Activated naive CD4-positive, alpha-beta T cell treated with anti-CD3 and anti-CD28 coated beads, Interleukin-2, amount 50 U/mL, for 24 hours (primary cell): ENCODE data around the gene RRP1.
"Not testable (repeated sequence)": the region's sequence is repeated elsewhere in the genome, so short reads cannot be mapped to it uniquely, and the experiment has no call there.

Experiments used
- H3K27ac Mint-ChIP-seq: one replicate; pipeline ENCODE4 v1.8.0; 2021; ENCODE audit warnings: mild to moderate bottlenecking, mixed read lengths
- H3K27me3 Mint-ChIP-seq: one replicate; pipeline ENCODE4 v1.8.0; 2021; ENCODE audit warnings: mixed read lengths
- H3K36me3 Mint-ChIP-seq: one replicate; pipeline ENCODE4 v1.8.0; 2021; ENCODE audit warnings: mixed read lengths
- H3K4me1 Mint-ChIP-seq: one replicate; pipeline ENCODE4 v1.8.0; 2021; ENCODE audit warnings: mixed read lengths
- H3K4me3 Mint-ChIP-seq: one replicate; pipeline ENCODE4 v1.8.0; 2021; ENCODE audit warnings: mild to moderate bottlenecking, mixed read lengths
- H3K9me3 Mint-ChIP-seq: one replicate; pipeline ENCODE4 v1.8.0; 2021; ENCODE audit warnings: mixed read lengths

Gene RRP1

GRCh38 chr21:43813656-43813980, 24.2 kb downstream of the RRP1 start:
- Mint-ChIP-seq H3K9me3 (peaks cover under 1% of the 10 kb centered on the region), H3K4me3 (no peak overlapping the region), H3K4me1 (peaks cover 7% of the 10 kb centered on the region), H3K36me3 (peaks cover under 1% of the 10 kb centered on the region), H3K27ac (no peak overlapping the region), H3K27me3 (no peaks in the 10 kb centered on the region)

DNA sequence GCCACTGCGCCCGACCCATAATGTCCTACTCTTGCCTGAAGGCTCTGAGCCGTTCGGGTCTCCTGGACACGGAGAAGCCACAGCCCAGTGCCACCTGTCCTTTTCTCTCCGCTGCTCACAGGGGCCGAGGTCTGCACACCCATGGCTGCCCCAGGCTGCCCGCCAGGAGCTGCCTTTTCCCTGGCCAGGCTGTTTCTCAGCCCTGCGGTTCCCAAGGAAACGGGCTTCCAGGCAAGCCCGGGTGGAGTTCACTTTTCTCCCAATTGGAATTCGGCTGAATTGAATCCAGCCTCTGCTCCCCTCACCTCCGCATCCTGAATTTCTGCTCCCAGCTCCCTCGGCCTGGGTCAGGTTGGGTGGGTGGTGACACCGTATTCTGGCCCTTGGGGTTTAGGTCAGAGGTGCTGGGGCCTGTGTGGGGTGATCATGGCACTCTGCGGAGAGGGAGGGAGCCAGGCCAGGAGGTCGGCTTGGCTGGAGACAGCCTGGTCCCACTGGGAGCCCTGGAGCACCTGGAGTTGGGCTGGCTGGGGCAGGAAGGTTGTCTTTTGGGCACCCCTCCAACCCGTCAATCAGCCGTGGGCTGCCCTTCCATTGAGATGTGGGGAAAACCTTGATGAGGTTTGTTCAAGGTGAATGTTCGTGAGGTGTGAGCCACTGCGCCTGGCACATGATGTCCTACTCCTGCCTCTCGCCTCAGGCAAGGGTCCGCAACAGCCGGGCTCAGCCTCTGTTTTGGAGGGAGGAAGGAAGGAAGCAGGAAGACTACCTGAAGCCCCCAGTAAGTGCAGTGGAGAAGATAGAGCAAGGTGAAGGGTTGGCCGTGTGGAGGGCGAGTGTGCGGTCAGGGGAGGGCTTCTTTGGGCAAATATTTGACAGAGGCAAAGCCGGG, 25.1 kb downstream of the RRP1 start:
- H3K4me3 Mint-ChIP-seq: no peak overlapping the region
- peak overlapping the region; percentile 77 for H3K27ac Mint-ChIP-seq
- peaks cover 5% of the 10 kb centered on the region for H3K9me3 Mint-ChIP-seq
- H3K4me1 Mint-ChIP-seq: peaks cover 7% of the 10 kb centered on the region
- H3K36me3 Mint-ChIP-seq: peaks cover 5% of the 10 kb centered on the region
- no peaks in the 10 kb centered on the region for H3K27me3 Mint-ChIP-seq

DNA sequence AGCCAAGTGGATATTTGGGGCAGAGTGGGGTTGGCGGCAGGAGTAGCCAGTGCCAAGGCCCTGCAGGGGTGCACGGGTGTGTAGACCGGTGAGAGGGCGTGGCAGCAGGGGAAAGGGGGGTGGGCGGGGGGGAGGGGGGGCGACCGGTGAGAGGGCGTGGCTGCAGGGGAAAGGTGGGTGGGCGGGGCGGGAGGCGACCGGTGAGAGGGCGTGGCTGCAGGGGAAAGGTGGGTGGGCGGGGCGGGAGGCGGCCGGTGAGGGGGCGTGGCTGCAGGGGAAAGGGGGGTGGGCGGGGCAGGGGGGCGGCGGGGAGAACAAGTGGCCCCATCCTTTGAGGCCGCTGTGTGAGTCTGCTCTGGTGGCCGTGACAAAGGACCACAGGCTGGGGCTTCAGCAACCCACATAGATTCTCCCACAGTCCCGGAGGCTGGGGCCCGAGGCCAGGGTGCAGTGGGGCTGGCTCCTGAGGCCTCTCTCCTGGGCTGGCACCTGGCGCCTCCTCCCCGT, 25.8 kb downstream of the RRP1 start:
- H3K27me3 Mint-ChIP-seq: no peaks in the 10 kb centered on the region
- H3K4me1 Mint-ChIP-seq: peaks cover 7% of the 10 kb centered on the region
- H3K27ac Mint-ChIP-seq: no peak overlapping the region
- H3K9me3 Mint-ChIP-seq: peaks cover 5% of the 10 kb centered on the region
- peaks cover 5% of the 10 kb centered on the region for H3K36me3 Mint-ChIP-seq
- no peak overlapping the region for H3K4me3 Mint-ChIP-seq

DNA sequence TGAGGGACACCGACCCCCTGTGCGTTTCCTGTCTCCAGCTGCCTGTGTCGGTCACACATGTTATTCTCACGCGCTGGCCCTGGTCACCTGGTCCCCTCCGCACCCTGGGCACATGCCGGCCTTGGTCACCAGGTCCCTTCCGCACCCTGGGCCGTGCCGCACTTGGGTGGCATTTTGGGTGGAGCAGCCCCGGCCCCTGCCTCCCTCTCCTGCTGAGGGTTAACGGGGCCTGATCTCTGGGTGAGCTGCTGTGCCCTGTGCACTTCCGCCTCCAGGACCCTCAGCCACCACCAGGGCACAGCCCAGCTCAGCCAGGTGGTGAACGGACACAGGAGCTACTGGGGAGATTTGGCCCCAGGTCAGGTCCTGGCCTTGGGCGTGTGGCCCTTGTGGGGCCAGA, 26.6 kb downstream of the RRP1 start:
- Mint-ChIP-seq H3K27me3 (no peaks in the 10 kb centered on the region), H3K36me3 (peaks cover 5% of the 10 kb centered on the region), H3K9me3 (peaks cover 5% of the 10 kb centered on the region), H3K4me3 (no peak overlapping the region), H3K4me1 (peaks cover 3% of the 10 kb centered on the region), H3K27ac (no peak overlapping the region)

- Mint-ChIP-seq H3K4me3 (no peak overlapping the region), H3K27me3 (no peaks in the 10 kb centered on the region), H3K9me3 (peaks cover 5% of the 10 kb centered on the region), H3K27ac (no peak overlapping the region), H3K4me1 (peaks cover 3% of the 10 kb centered on the region), H3K36me3 (peaks cover 5% of the 10 kb centered on the region)
These were observed 27.3 kb downstream of the RRP1 start for GRCh38 chr21:43816611-43817071.

GRCh38 chr21:43817157-43818086, 28.0 kb downstream of the RRP1 start:
- peaks cover 3% of the 10 kb centered on the region for H3K4me1 Mint-ChIP-seq
- no peak overlapping the region for H3K27ac Mint-ChIP-seq
- H3K36me3 Mint-ChIP-seq: peaks cover 5% of the 10 kb centered on the region
- H3K9me3 Mint-ChIP-seq: peaks cover 5% of the 10 kb centered on the region
- no peaks in the 10 kb centered on the region for H3K27me3 Mint-ChIP-seq
- H3K4me3 Mint-ChIP-seq: no peak overlapping the region

DNA sequence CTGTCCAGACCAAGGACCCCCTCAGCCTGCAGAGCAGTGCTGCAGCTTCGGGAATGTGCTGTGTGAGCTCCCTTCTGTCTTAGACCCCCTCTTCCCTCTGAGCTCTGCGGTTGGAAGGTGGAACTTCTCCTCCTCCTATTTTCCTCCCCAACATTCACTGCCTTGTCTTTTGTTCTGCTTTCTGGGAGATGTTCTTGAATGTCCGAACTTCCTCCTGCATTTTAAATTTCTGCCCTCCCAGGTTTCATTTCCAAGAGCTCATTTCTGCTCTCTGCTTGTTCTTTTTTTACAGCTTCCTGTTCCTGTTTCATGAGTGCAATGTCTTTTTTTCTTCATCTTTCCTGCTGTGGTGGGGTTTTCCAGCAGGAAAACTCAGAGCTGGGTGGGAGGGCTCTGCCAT, 29.3 kb downstream of the RRP1 start:
- no peaks in the 10 kb centered on the region for H3K27me3 Mint-ChIP-seq
- no peak overlapping the region for H3K4me3 Mint-ChIP-seq
- H3K9me3 Mint-ChIP-seq: peaks cover 5% of the 10 kb centered on the region
- peaks cover 5% of the 10 kb centered on the region for H3K36me3 Mint-ChIP-seq
- H3K27ac Mint-ChIP-seq: no peak overlapping the region
- H3K4me1 Mint-ChIP-seq: peaks cover 3% of the 10 kb centered on the region

- Mint-ChIP-seq H3K4me1 (peaks cover 2% of the 10 kb centered on the region), H3K27ac (no peak overlapping the region), H3K4me3 (no peak overlapping the region), H3K36me3 (peaks cover 5% of the 10 kb centered on the region), H3K9me3 (peaks cover 5% of the 10 kb centered on the region), H3K27me3 (no peaks in the 10 kb centered on the region)
These were observed 30.4 kb downstream of the RRP1 start for GRCh38 chr21:43819511-43820405.

- Mint-ChIP-seq H3K36me3 (peaks cover 5% of the 10 kb centered on the region), H3K27me3 (no peaks in the 10 kb centered on the region), H3K4me3 (no peak overlapping the region), H3K9me3 (peaks cover 5% of the 10 kb centered on the region), H3K4me1 (no peaks in the 10 kb centered on the region), H3K27ac (no peak overlapping the region)
These were observed 31.1 kb downstream of the RRP1 start for GRCh38 chr21:43820466-43820865.

DNA sequence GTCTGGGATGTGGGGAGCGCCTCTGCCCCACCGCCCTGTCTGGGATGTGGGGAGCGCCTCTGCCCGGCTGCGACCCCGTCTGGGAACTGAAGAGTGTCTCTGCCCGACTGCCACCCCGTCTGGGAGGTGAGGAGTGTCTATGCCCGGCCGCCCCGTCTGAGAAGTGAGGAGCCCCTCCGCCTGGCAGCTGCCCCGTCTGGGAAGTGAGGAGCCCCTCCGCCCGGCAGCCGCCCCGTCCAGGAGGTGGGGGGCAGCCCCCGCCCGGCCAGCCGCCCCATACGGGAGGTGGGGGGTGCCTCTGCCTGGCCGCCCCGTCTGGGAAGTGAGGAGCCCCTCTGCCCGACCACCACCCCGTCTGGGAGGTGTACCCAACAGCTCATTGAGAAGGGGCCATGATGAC, 32.8 kb downstream of the RRP1 start:
- not testable (repeated sequence) for H3K27me3 Mint-ChIP-seq

GRCh38 chr21:43822741-43823140, 33.4 kb downstream of the RRP1 start:
- H3K9me3 Mint-ChIP-seq, H3K36me3 Mint-ChIP-seq, H3K4me1 Mint-ChIP-seq: not testable (repeated sequence)

More for the DNA sequence above, 32.8 kb downstream of the RRP1 start:
- H3K27ac Mint-ChIP-seq, H3K4me3 Mint-ChIP-seq, H3K9me3 Mint-ChIP-seq, H3K4me1 Mint-ChIP-seq, H3K36me3 Mint-ChIP-seq: not testable (repeated sequence)

GRCh38 chr21:43824333-43825241, 35.2 kb downstream of the RRP1 start:
- no peak overlapping the region for H3K27ac Mint-ChIP-seq
- no peaks in the 10 kb centered on the region for H3K27me3 Mint-ChIP-seq
- H3K9me3 Mint-ChIP-seq: no peaks in the 10 kb centered on the region
- no peaks in the 10 kb centered on the region for H3K36me3 Mint-ChIP-seq
- H3K4me1 Mint-ChIP-seq: no peaks in the 10 kb centered on the region
- no peak overlapping the region for H3K4me3 Mint-ChIP-seq

More at GRCh38 chr21:43822741-43823140, 33.4 kb downstream of the RRP1 start:
- H3K4me3 Mint-ChIP-seq, H3K27ac Mint-ChIP-seq, H3K27me3 Mint-ChIP-seq: not testable (repeated sequence)

DNA sequence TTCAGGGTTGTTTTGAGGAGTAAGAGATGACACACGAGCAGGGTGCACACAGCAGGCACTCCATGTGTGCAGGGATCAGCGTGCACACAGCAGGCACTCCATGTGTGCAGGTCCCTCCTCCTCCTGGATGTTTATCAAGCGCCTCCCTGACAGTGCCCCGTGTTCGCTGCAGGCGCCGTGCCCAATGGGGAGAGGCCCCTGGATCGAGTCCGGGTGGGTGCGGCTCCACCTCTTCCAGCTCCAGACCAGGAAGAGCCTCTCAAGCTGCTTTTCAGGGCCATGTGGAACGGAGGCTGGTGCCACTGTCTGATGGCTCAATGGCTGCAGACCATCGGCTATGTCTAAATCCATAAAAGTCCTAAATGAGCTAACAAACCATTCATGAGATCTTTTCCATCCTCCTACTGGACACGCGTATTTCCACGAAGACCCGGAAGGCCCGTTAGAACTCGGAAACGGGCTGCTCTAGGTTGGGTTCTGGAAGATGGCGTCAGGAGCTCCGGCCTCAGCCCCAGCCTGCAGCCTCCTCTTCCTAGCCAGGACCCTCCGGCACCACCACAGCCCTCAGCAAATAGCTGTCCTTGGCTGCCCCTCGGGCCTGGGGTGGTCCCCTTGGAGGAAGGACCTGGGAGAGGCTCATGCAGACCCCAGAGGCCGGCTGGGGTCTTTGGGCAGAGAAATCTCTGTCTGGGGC, 36.0 kb downstream of the RRP1 start:
- H3K9me3 Mint-ChIP-seq: no peaks in the 10 kb centered on the region
- H3K4me1 Mint-ChIP-seq: no peaks in the 10 kb centered on the region
- H3K27me3 Mint-ChIP-seq: no peaks in the 10 kb centered on the region
- H3K4me3 Mint-ChIP-seq: no peak overlapping the region
- no peaks in the 10 kb centered on the region for H3K36me3 Mint-ChIP-seq
- H3K27ac Mint-ChIP-seq: no peak overlapping the region
